ENCODE results near the gene SIPA1L3.

The SIPA1L3 gene

GRCh38 chr19:37999309-38000213 lies 92.6 kb downstream of the SIPA1L3 start:
- no peak for DNase-seq (ENCODE audit: low read depth in 2 of 2)

- no peak for DNase-seq (ENCODE audit: low read depth in 2 of 2)
Measured at GRCh38 chr19:38001158-38001781, 94.3 kb downstream of the SIPA1L3 start.

DNA sequence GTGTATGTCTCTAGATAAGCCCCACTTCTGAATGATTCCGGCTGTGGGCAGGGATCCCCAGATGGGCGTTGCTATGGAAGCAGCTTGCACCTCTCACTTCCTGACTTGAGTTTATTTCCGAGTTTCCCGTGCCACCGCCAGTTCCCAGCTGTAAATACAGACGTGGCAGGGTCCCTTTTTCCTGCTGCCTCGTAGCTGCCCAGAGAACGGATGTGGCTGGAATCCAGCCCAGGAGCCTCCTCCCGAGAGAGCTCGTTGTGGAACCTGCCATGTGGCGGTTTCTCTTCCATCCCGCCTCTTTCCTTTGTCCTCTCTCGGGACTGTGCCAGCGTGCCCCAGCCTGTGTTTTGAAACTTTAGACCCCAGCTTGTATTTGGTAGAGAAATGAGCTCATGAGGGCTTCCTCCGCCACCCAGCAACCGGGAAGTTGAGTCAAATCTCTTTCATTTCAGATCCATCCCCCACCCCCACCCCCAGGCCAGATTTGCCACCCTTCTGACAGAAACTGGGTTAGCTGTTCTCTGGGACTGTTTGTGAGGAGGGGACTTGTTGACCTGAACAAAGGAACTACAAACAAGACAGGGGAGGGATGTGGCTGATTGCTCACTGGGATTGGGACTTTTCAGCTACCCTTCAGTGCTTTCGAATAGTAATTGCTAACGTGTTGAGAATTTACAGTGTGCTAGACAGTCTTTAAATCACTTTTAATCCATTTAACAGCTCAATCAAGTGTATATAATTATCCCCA lies 96.6 kb downstream of the SIPA1L3 start:
- peak; percentile 5 to 39 for DNase-seq (ENCODE audit: low read depth in 2 of 2)

DNA sequence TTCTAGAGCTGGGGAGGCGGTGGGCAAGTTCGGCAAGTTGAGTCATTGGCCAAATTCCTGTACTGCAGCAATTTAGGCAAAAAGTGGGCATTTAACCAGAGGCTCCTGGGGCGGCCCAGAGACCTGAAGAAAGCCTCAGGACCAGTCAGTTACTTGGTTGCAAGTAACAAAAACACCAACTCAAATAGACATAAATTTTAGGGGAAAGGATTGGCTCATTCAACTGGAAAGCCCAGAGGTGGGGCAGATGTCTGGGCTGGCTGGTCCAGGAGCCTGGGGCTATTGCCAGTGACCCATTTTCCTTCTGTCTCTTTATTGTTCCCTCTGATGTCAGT lies 97.1 kb downstream of the SIPA1L3 start:
- no peak for DNase-seq (ENCODE audit: low read depth in 2 of 2)

DNA sequence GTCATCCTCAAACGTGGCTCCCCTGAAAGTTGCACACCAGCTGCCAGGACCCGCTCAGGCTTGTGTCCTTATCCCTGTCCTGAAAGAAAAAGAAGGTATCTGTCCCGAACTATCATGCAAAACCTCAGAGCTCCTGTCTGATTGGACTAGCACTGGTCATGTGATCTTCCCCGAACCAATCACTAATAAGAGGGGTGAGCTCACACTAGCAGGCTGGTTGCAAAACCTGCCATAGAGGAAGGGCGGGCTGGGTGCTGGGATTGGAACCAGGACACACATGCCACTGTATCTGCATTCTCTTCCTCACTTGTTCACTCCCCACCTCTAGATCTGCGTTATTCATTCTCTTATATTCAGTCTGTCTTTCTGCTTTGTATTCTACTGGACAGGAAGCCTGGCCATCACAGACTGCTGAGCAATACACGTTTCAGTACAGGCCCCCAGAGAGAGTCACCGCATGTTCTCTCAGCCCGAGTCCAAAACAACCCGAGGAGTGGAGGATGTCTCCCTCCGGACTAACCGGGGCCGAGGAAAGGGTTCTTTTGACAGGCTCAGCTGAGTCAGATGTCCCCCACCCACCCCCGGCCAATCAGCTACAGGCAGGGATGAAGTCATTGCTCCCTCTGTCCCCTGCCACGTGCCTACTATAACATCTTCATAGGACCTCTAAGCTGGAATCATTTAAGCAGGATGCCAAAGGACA lies 97.7 kb downstream of the SIPA1L3 start:
- DNase-seq (ENCODE audit: low read depth in 2 of 2) = no peak

- no peak for DNase-seq (ENCODE audit: low read depth in 2 of 2)
Measured at GRCh38 chr19:38005224-38005614, 98.2 kb downstream of the SIPA1L3 start.

DNA sequence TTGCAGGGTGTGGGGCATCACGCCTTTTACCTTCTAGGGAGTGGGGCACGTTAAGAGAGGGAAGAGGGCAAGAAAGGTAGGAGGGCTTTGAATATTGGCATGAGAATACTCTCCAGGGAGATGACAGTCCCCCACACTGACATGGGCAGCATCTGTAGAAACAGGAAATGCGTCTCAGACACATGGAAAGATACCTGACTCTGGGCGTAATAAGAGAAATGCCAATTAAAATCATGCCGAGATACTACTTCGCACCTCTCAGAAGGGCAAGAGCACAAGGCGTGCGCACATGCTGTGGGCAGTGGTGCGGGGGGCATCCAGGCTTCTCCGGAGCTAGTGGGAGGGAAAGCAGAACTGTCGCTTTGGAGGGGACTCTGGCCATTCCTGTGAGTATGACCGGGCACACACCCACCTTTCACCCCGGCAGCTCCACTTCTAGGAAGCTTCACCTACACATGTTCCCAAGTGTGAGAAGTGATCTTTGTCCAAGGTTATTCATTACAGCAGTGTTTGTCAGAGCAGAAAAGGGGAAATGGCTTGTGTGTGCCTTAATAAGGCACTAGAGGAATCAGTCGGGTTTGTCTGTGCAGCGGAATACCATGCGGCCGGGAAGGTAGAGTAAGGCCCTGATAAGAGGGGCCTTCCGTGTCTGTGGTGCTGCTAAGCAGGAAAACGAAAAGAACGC lies 99.5 kb downstream of the SIPA1L3 start:
- no peak for DNase-seq (ENCODE audit: low read depth in 2 of 2)

GRCh38 chr19:38009650-38010242 lies 102.7 kb downstream of the SIPA1L3 start:
- DNase-seq (ENCODE audit: low read depth in 2 of 2) = no peak

DNA sequence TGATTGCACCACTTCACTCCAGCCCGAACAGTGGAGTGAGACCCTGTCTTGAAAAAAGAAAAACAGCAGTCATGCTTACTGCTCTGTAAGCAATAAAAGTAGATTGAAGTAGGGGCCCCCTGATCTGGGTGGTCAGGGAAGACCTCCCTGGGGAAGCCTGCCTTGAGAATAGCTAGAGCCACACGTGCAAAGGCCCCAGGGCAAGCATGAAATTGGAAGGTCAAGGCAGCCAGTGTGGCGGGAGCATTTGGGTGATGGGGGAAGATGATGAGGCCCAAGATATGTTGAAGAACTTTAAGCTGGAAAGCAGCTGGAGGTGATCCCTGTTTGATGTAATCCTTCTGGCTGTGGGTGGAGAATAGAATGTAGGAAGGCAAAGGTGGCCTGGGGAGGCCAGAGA lies 104.4 kb downstream of the SIPA1L3 start:
- DNase-seq (ENCODE audit: low read depth in 2 of 2) = no peak

DNA sequence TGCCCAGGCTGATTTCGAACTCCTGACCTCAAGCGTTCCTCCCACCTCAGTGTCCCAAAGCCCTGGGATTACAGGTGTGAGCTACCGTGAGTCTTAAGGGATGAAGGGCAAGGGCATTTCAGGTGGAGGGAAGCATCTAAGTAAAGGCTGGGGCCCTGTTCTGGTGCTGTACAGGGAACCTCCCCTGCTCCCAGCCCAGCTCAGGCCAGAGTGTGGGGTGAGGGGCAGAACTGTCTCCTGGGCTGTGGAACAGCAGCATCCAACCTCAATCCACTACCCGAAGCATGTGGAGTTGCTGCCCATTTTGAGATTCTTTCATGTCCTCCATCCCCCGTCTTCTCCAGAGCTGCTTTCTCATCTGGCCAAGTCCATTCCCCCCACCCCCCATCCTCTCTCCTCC lies 105.3 kb downstream of the SIPA1L3 start:
- no peak for DNase-seq (ENCODE audit: low read depth in 2 of 2)

GRCh38 chr19:38012944-38013343 lies 105.9 kb downstream of the SIPA1L3 start:
- DNase-seq (ENCODE audit: low read depth in 2 of 2) = no peak

- no peak for DNase-seq (ENCODE audit: low read depth in 2 of 2)
Measured at GRCh38 chr19:38013913-38014580, 107.0 kb downstream of the SIPA1L3 start.

GRCh38 chr19:38015216-38015615 lies 108.2 kb downstream of the SIPA1L3 start:
- DNase-seq (ENCODE audit: low read depth in 2 of 2) = no peak

DNA sequence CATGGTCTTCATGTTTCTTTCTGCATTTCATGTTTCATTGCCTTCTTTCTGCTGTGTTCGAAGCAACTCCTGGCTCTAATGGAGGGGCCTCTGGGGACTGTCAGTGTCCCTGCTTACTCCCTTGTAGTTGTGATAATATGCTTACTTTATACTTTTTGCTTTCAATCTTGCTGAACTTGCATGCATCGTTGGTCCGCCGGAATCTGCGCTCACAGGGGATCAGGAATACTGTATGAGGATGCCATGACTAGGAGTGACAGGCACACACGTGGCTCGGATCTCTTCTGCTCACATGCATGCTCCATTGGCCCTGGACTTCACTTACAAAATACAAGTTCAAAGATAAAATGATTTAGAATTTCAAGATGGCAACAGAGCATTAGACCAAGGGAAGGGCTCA lies 108.8 kb downstream of the SIPA1L3 start:
- DNase-seq (ENCODE audit: low read depth in 2 of 2) = no peak

- DNase-seq (ENCODE audit: low read depth in 2 of 2) = no peak
Measured at GRCh38 chr19:38017401-38018151, 110.6 kb downstream of the SIPA1L3 start.

DNA sequence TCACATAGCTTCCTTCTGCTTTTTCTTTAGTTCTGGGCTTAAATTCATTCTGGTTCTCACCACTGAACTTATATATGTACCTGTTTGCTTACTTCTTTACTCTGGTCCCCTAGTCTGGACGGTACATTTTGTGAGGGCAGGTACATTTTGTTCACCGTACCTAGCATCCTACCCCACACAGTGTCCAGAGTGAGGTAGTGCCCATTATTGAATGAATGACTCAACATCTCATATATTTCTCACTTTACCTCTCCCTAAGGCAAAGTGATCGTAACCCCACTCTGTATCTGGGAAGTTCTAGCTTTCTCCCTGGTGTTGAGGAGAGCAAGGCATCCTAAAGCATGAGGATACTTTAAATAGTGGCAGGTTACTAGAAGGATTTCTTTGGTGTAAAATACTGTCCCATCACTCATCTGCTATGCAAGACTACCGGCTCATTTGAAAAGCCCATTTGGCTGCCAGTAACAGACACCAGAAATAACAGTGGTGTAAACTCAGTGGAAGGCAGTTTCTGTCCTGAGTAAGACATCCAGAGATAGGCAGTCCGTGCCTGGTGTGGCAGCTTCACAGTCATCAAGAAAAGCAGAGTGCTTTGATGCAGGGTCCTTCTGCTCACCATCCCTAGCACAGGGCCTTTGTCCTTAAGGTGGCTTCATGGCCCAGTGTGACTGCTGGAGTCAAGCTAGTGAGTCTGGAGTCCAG lies 111.8 kb downstream of the SIPA1L3 start:
- DNase-seq (ENCODE audit: low read depth in 2 of 2) = no peak

GRCh38 chr19:38019396-38019724 lies 112.4 kb downstream of the SIPA1L3 start:
- DNase-seq (ENCODE audit: low read depth in 2 of 2) = no peak

DNA sequence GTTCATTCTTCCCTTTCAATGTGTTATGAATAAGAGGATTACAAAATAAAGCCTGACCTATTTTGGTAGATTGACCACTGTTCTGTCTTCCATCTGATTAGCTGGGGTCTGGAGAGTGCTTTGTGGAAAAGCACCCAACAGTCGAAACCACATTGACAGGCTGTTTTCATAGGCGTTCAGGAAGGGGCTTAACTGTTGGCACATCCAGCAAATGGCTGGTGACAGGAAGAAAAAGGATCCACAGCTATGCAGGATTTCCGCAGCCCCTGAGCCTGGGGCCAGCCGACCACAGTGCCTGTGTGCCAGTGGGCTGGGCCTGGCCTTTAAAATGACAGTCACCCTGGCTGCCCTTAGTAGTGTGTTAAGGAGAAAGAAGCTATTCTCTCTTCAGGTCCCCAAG lies 113.3 kb downstream of the SIPA1L3 start:
- DNase-seq (ENCODE audit: low read depth in 2 of 2) = no peak

- DNase-seq (ENCODE audit: low read depth in 2 of 2) = no peak
Measured at GRCh38 chr19:38021352-38021751, 114.3 kb downstream of the SIPA1L3 start.
